ENCODE measurements around the gene HSPBAP1.

Gene HSPBAP1

DNA sequence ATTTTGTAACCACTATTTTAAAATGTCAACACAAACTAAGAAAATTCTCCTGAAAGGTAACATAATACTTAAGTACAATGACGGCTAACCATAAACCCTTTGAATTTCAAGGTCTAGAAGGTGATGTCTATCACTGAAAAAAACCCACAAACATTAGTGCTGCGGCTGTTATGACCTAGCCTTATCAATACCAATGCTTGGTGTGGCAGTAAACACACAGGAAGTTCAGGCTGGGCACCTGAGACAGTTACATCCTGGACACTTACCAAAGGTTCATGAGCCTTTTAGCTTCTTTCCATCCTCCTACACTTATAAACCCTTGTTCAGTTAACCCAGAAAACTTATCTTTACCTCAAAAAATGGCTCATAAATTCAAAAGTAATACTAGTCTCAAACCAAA lies 5.8 kb downstream of the HSPBAP1 start:
- H3K9ac ChIP-seq (ENCODE audit: low read length) = no peak overlapping the region
- H3K9me3 ChIP-seq (ENCODE audit: insufficient read depth, low read length) = no peaks in the 10 kb centered on the region
- no peak overlapping the region for H3K4me2 ChIP-seq (ENCODE audit: low read depth, low read length, poor library complexity, severe bottlenecking)
- H3K4me3 ChIP-seq (ENCODE audit: insufficient read depth, low read length, poor library complexity, severe bottlenecking) = no peak overlapping the region
- H3K9me2 ChIP-seq (replicated peaks; ENCODE audit: insufficient read depth, low read length) = no peaks in the 10 kb centered on the region
- H3K27me3 ChIP-seq (ENCODE audit: low read length) = no peaks in the 10 kb centered on the region
- H3F3A ChIP-seq (ENCODE audit: insufficient read depth) = no peaks in the 10 kb centered on the region
- H3K36me3 ChIP-seq (ENCODE audit: low read length) = no peaks in the 10 kb centered on the region
- no peak overlapping the region for H3K27ac ChIP-seq (ENCODE audit: low read depth, low read length)
- H2AFZ ChIP-seq (ENCODE audit: low read depth, low read length, severe bottlenecking) = no peak overlapping the region
- peaks cover 2% of the 10 kb centered on the region; the same call in 1 of the 2 replicates for H3K79me2 ChIP-seq (ENCODE audit: insufficient read depth, low read length)
- TF ChIP-seq EZH2phosphoT487 (conservative IDR thresholded peaks at IDR 0.05; ENCODE audit: low read length) = no peak
- TF ChIP-seq, protein P1, sequence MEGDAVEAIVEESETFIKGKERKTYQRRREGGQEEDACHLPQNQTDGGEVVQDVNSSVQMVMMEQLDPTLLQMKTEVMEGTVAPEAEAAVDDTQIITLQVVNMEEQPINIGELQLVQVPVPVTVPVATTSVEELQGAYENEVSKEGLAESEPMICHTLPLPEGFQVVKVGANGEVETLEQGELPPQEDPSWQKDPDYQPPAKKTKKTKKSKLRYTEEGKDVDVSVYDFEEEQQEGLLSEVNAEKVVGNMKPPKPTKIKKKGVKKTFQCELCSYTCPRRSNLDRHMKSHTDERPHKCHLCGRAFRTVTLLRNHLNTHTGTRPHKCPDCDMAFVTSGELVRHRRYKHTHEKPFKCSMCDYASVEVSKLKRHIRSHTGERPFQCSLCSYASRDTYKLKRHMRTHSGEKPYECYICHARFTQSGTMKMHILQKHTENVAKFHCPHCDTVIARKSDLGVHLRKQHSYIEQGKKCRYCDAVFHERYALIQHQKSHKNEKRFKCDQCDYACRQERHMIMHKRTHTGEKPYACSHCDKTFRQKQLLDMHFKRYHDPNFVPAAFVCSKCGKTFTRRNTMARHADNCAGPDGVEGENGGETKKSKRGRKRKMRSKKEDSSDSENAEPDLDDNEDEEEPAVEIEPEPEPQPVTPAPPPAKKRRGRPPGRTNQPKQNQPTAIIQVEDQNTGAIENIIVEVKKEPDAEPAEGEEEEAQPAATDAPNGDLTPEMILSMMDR (IDR thresholded peaks at IDR 0.05; ENCODE audit: insufficient read depth, low read length, poor library complexity, severe bottlenecking) = no peak
- no peaks in the 10 kb centered on the region for H4K20me1 ChIP-seq (ENCODE audit: low read depth, low read length)

DNA sequence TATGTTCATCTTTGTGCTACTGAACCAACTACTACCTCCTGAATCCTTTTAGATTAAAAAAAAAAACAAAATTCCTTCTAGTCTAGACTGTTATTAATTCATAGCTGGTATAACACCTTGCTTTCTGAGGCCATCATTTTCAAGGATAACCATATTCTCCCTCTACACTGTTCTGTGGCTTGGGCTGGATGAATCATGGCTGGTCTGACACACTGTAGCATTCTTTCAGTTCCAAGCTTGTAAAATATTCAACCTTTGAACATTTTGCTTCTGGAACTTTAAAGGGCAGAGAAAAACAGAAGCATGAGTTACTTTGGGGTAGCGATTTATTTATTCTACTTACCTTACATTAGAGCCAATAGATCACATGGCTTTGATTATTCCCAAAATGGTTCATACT lies 7.6 kb downstream of the HSPBAP1 start:
- no peak overlapping the region for H3K9ac ChIP-seq (ENCODE audit: low read length)
- no peak overlapping the region for H3K27ac ChIP-seq (ENCODE audit: low read depth, low read length)
- no peaks in the 10 kb centered on the region for H3F3A ChIP-seq (ENCODE audit: insufficient read depth)
- H3K27me3 ChIP-seq (ENCODE audit: low read length) = no peaks in the 10 kb centered on the region
- H3K9me2 ChIP-seq (replicated peaks; ENCODE audit: insufficient read depth, low read length) = no peaks in the 10 kb centered on the region
- no peaks in the 10 kb centered on the region for H3K36me3 ChIP-seq (ENCODE audit: low read length)
- no peak overlapping the region for H3K4me3 ChIP-seq (ENCODE audit: insufficient read depth, low read length, poor library complexity, severe bottlenecking)
- no peaks in the 10 kb centered on the region; the same call in 1 of the 2 replicates for H3K79me2 ChIP-seq (ENCODE audit: insufficient read depth, low read length)
- H2AFZ ChIP-seq (ENCODE audit: low read depth, low read length, severe bottlenecking) = no peak overlapping the region
- no peak overlapping the region for H3K4me2 ChIP-seq (ENCODE audit: low read depth, low read length, poor library complexity, severe bottlenecking)
- TF ChIP-seq, protein P1 (IDR thresholded peaks at IDR 0.05; ENCODE audit: insufficient read depth, low read length, poor library complexity, severe bottlenecking) = no peak
- no peak for TF ChIP-seq EZH2phosphoT487 (conservative IDR thresholded peaks at IDR 0.05; ENCODE audit: low read length)
- H4K20me1 ChIP-seq (ENCODE audit: low read depth, low read length) = no peaks in the 10 kb centered on the region
- no peaks in the 10 kb centered on the region for H3K9me3 ChIP-seq (ENCODE audit: insufficient read depth, low read length)

DNA sequence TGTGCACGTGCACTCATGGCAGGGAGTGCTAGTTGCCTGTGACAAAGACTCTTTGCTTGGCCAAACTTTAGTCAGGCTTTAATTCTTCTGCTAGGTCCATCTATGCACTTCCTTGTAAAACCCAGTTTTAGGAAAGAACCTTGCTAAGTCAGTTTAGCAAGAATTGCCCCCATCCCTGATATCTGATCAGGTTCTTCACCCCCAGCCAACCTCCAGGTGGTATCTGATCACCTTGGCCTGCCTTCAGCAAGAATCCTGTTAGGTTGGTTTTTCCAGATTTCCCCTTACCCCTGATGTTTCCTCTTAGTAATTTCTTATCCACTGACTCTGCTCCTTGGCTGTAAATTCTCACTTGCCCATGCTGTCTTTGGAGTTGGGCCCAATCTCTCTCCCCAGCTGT lies 8.4 kb downstream of the HSPBAP1 start:
- H2AFZ ChIP-seq (ENCODE audit: low read depth, low read length, severe bottlenecking) = no peak overlapping the region
- TF ChIP-seq, protein P1 (IDR thresholded peaks at IDR 0.05; ENCODE audit: insufficient read depth, low read length, poor library complexity, severe bottlenecking) = no peak
- no peak for TF ChIP-seq EZH2phosphoT487 (conservative IDR thresholded peaks at IDR 0.05; ENCODE audit: low read length)
- H3K9me3 ChIP-seq (ENCODE audit: insufficient read depth, low read length) = no peaks in the 10 kb centered on the region
- no peak overlapping the region for H3K4me2 ChIP-seq (ENCODE audit: low read depth, low read length, poor library complexity, severe bottlenecking)
- no peaks in the 10 kb centered on the region for H3K27me3 ChIP-seq (ENCODE audit: low read length)
- H3K4me3 ChIP-seq (ENCODE audit: insufficient read depth, low read length, poor library complexity, severe bottlenecking) = no peak overlapping the region
- H4K20me1 ChIP-seq (ENCODE audit: low read depth, low read length) = no peaks in the 10 kb centered on the region
- no peak overlapping the region for H3K9ac ChIP-seq (ENCODE audit: low read length)
- H3K9me2 ChIP-seq (replicated peaks; ENCODE audit: insufficient read depth, low read length) = no peaks in the 10 kb centered on the region
- no peak overlapping the region for H3K27ac ChIP-seq (ENCODE audit: low read depth, low read length)
- H3K79me2 ChIP-seq (ENCODE audit: insufficient read depth, low read length) = no peaks in the 10 kb centered on the region; the same call in 1 of the 2 replicates
- H3K36me3 ChIP-seq (ENCODE audit: low read length) = no peaks in the 10 kb centered on the region
- H3F3A ChIP-seq (ENCODE audit: insufficient read depth) = no peaks in the 10 kb centered on the region
